22Rv1 (cell line): Measurements from ENCODE around the gene MAP4K4.

Experiments used
- CTCF ChIP-seq: fragments of 450-650 bp; IDR thresholded peaks from 2 replicates; pipeline ENCODE4 v1.5.1; 2017; ENCODE audit warnings: mild to moderate bottlenecking
- ZFX ChIP-seq: fragments of 450-650 bp; IDR thresholded peaks from 2 replicates; pipeline ENCODE4 v1.6.1; 2017; ENCODE audit warnings: antibody characterized with exemption, borderline replicate concordance

GRCh38 chr2:101693991-101694588 lies 3.4 kb upstream of the MAP4K4 start:
- no peak for TF ChIP-seq CTCF
- no peak for TF ChIP-seq ZFX
